MG63 (cell line): ENCODE measurements around the gene ARL1. TPM values are rescaled to one million over a fixed set of nuclear protein-coding genes. Genes with fewer than 3 reads are reported as not detected.

Experiments
- DNase-seq: peaks from one replicate; pipeline ENCODE4 v3.0.0-alpha.2; 2020
- H3K27me3 ChIP-seq: fragments of 250-450 bp; sonication (Bioruptor Pico); 2 replicates; pipeline ENCODE4 v1.5.1; 2020; ENCODE audit warnings: mild to moderate bottlenecking, moderate library complexity
- H3K36me3 ChIP-seq: fragments of 250-450 bp; sonication (Bioruptor Pico); 2 replicates; pipeline ENCODE4 v1.5.1; 2020; ENCODE audit warnings: mild to moderate bottlenecking, moderate library complexity
- H3K4me3 ChIP-seq: fragments of 250-450 bp; sonication (Bioruptor Pico); 2 replicates; pipeline ENCODE4 v1.5.1; 2020; ENCODE audit warnings: mild to moderate bottlenecking, moderate library complexity
- H3K9me3 ChIP-seq: fragments of 250-450 bp; sonication (Bioruptor Pico); 2 replicates; pipeline ENCODE4 v1.5.1; 2020; ENCODE audit warnings: mild to moderate bottlenecking, moderate library complexity
- total RNA-seq: library from RNA; depleted of rRNA; stranded (reverse); fragments of >200 nt; shearing (Covaris generic); gene quantifications from 2 replicates; pipeline ENCODE4 v1.2.3, GENCODE V29; 2014; ENCODE audit warnings: low replicate concordance; rRNA removed

The ARL1 gene
- total RNA-seq, 1 experiment from 2014 or later: 73.0 TPM

DNA sequence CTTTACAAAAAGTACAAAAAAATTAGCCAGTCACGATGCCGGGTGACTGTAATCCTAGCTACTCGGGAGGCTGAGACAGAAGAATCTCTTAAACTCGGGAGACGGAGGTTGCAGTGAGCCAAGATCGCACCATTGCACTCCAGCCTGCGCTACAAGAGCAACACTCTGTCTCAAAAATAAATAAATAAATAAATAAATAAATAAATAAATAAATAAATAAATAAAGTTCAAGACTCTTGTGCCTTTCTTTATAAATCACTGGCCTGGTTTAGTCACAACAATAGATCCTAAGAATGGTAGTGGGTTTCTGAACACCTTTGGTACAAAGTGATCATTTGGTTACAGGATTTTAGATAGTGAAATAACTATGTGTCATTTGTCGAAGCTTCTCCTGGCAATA, 46.1 kb downstream of the ARL1 start:
- H3K27me3 ChIP-seq: no peaks in the 10 kb centered on the region
- no peak overlapping the region for H3K4me3 ChIP-seq
- no peaks in the 10 kb centered on the region for H3K9me3 ChIP-seq
- DNase-seq: no peak
- peaks cover 61% of the 10 kb centered on the region for H3K36me3 ChIP-seq

DNA sequence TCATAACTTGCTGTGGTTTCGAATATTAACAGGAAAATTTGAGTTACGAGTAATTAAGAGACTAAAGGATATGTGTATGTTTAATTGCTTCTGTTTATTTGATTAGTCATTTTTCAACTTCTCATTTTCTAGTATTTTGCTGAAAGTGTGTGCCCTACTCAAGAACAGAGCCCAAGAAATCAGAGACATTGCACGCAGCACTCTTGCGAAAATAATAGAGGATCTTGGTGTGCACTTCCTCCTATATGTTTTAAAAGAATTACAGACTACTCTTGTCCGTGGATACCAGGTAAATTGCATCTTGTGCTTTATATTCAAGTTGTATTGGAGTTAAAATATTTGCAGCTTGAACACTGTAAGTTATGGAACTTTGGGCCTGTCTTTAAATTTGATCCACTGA, 50.8 kb downstream of the ARL1 start:
- Histone ChIP-seq H3K36me3 (peaks cover 46% of the 10 kb centered on the region), H3K4me3 (no peak overlapping the region), H3K9me3 (no peaks in the 10 kb centered on the region), H3K27me3 (no peaks in the 10 kb centered on the region)
- no peak for DNase-seq

DNA sequence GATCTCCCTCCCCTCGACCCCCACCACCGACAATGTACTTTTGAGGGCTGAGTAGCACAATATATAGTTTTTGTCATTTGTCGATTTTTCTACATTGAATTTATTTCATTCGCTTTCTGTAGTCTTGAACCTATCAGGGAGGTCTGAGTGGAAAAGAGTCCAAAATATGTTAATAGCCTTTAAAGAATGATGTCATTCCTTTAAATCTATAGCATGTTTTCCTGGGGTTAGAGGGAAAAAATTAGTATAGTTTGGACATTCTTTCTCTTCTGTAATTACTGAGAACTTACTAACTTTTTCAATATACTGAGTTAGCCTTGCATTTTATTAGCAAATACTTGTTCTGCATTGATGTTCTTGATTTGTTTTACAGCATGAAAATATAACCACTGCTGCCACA, 55.9 kb downstream of the ARL1 start:
- Histone ChIP-seq H3K27me3 (no peaks in the 10 kb centered on the region), H3K9me3 (peaks cover 4% of the 10 kb centered on the region; the same call in 1 of the 2 replicates), H3K4me3 (no peak overlapping the region), H3K36me3 (peaks cover 47% of the 10 kb centered on the region)
- DNase-seq: no peak

DNA sequence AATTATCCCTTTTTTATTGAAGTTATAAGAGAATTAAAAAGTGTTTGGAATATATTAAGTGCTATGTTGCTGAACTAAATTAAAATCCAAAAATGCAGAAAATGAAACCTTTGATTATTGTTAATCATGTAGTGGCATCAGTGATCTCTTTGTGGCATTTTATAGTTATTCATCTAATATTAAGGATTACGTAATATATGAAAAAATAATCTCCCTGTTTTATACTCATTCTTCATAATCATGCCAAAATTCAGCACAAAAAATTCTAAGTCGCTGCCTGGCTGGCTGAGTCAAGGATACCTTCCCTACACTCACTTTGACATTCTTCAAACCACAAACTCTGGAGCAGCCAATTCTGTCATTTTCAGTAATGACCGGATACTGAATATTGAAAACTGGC, 63.7 kb downstream of the ARL1 start:
- no peaks in the 10 kb centered on the region for H3K27me3 ChIP-seq
- DNase-seq: no peak
- peaks cover 1% of the 10 kb centered on the region; the same call in 1 of the 2 replicates for H3K9me3 ChIP-seq
- H3K4me3 ChIP-seq: no peak overlapping the region
- H3K36me3 ChIP-seq: peaks cover 61% of the 10 kb centered on the region

Other genes with a start within 250 kb of the ARL1 start
- not detected in 2 replicates for gene SLC5A8, start 197.5 kb downstream of the ARL1 start, total RNA-seq
- gene UTP20, start 127.7 kb downstream of the ARL1 start, total RNA-seq: 11.2 and 15.6 TPM in 2 replicates
- not detected in 2 replicates for gene SPIC, start 67.6 kb upstream of the ARL1 start, total RNA-seq
- not detected in 2 replicates for gene MYBPC1, start 187.2 kb upstream of the ARL1 start, total RNA-seq